MM.1S (cell line): ENCODE measurements around the gene SHROOM3.

Experiments
- DNase-seq: peaks from one replicate; pipeline ENCODE4 v3.0.0-alpha.2; 2015
- H2AFZ ChIP-seq: fragments of 300-600 bp; sonication (generic); 2 replicates; pipeline ENCODE4 v1.6.0; 2016; ENCODE audit warnings: antibody characterized with exemption, low read length
- H3F3A ChIP-seq: fragments of 300-600 bp; sonication (generic); 2 replicates; pipeline ENCODE4 v1.6.1; 2016; ENCODE audit warnings: mild to moderate bottlenecking, antibody characterized with exemption, low read length, moderate library complexity, mixed read lengths; ENCODE audit not compliant: insufficient read depth
- H3K27ac ChIP-seq: fragments of 300-600 bp; sonication (generic); 2 replicates; pipeline ENCODE4 v1.5.1; 2016; ENCODE audit warnings: mild to moderate bottlenecking, low read length
- H3K27me3 ChIP-seq: fragments of 300-600 bp; sonication (generic); replicated peaks from 2 replicates; pipeline ENCODE4 v1.6.0; 2016; ENCODE audit warnings: low read length; ENCODE audit not compliant: insufficient read depth
- H3K36me3 ChIP-seq: fragments of 300-600 bp; sonication (generic); replicated peaks from 2 replicates; pipeline ENCODE4 v1.6.1; 2016; ENCODE audit warnings: mild to moderate bottlenecking, low read length, mixed read lengths; ENCODE audit not compliant: insufficient read depth
- H3K4me1 ChIP-seq: fragments of 300-600 bp; sonication (generic); 2 replicates; pipeline ENCODE4 v1.6.1; 2016; ENCODE audit warnings: low read length, mixed read lengths
- H3K4me2 ChIP-seq: fragments of 300-600 bp; sonication (generic); 2 replicates; pipeline ENCODE4 v1.6.0; 2016; ENCODE audit warnings: low read depth, low read length
- H3K4me3 ChIP-seq: fragments of 300-600 bp; sonication (generic); 2 replicates; pipeline ENCODE4 v1.5.1; 2016; ENCODE audit warnings: low read length, mixed read lengths
- H3K79me2 ChIP-seq: fragments of 300-600 bp; sonication (generic); 2 replicates; pipeline ENCODE4 v1.6.1; 2016; ENCODE audit warnings: mixed run types, low read length, mixed read lengths
- H3K9ac ChIP-seq: fragments of 300-600 bp; sonication (generic); 2 replicates; pipeline ENCODE4 v1.6.1; 2016; ENCODE audit warnings: low read length, mixed read lengths
- H3K9me2 ChIP-seq: fragments of 300-600 bp; sonication (generic); replicated peaks from 2 replicates; pipeline ENCODE4 v1.6.1; 2016; ENCODE audit warnings: mild to moderate bottlenecking, low read length, mixed read lengths; ENCODE audit not compliant: insufficient read depth
- H3K9me3 ChIP-seq: fragments of 300-600 bp; sonication (generic); replicated peaks from 2 replicates; pipeline ENCODE4 v1.6.1; 2016; ENCODE audit warnings: mild to moderate bottlenecking, low read length, mixed read lengths; ENCODE audit not compliant: insufficient read depth
- H4K20me1 ChIP-seq: fragments of 300-600 bp; sonication (generic); 2 replicates; pipeline ENCODE4 v1.6.1; 2016; ENCODE audit warnings: mild to moderate bottlenecking, low read length, moderate library complexity, mixed read lengths; ENCODE audit not compliant: insufficient read depth
- EZH2 ChIP-seq: fragments of 300-600 bp; sonication (generic); optimal IDR thresholded peaks from 2 replicates; pipeline ENCODE3; 2017; ENCODE audit warnings: low read depth, mild to moderate bottlenecking, antibody characterized with exemption, low read length, mixed read lengths
- EZH2phosphoT487 ChIP-seq: fragments of 300-600 bp; sonication (generic); IDR thresholded peaks from 2 replicates; pipeline ENCODE4 v1.6.1; 2018; ENCODE audit warnings: antibody characterized with exemption, low read length
- TF ChIP-seq, protein P1 (sequence below): fragments of 300-600 bp; sonication (generic); IDR thresholded peaks from 2 replicates; pipeline ENCODE4 v1.5.1; 2016; ENCODE audit warnings: antibody characterized with exemption, low read length, mixed read lengths

The SHROOM3 gene

DNA sequence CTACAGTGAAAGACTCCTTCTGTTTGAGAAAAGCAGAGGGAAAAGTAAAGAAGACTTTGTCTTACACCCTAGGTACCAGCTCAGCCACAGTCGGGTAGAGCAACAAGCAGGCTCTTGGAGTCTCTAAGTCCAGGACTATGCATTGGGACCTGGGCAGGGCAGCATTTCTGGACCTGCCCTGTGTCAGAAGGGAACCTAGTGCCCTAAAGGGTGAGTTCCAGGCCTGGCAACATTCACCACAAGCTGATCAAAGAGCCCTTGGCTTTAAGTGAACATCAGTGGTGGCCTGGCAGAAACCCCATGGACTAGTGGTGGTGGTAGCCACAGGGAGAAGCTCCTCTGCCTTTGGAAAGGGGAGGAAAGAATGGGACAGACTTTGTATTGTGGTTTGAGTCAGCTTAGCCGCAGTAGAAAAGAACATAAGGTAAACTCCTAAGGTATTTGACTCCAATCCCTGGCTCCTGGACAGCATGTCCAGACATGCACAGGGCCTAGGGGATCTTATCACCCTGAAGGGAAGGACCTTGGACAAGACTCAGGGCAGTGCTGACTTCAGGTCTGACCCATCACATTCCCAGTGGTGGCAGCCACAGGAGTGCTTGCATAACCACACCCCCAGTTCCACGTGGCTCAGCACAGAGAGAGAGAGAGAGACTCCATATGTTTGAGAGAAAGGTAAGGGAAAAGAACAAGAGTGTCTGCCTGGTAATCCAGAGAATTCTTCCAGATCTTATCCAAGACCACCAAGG lies 46.7 kb upstream of the SHROOM3 start:
- Histone ChIP-seq H3K9ac (no peak overlapping the region), H2AFZ (no peak overlapping the region)

DNA sequence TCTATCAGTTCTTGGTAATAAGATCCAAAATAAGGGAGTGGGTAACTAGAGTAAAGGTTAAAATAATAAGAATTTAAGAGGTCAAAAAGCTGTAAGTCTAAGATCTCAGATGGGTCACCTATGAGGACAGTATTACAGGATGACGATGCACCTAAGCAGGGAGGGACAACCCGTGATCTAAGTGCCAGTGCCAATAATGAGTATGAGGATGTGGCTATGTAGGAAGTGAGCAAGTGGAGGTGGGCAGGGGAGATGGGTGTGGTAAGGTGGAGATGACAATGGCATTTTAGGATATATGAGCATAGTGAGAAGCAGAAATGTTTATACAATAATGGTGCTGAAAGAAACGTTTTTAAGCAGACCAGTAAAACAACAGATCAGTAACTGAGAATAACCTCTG lies 33.4 kb upstream of the SHROOM3 start:
- no peaks in the 10 kb centered on the region for H3K9me2 ChIP-seq
- H2AFZ ChIP-seq: no peak overlapping the region
- H3K4me3 ChIP-seq: no peak overlapping the region

More for the DNA sequence above, 46.7 kb upstream of the SHROOM3 start:
- no peaks in the 10 kb centered on the region for H3F3A ChIP-seq
- no peaks in the 10 kb centered on the region for H4K20me1 ChIP-seq
- no peak for DNase-seq
- H3K27ac ChIP-seq: no peak overlapping the region
- no peaks in the 10 kb centered on the region for H3K36me3 ChIP-seq
- no peaks in the 10 kb centered on the region for H3K9me3 ChIP-seq
- TF ChIP-seq, protein P1, sequence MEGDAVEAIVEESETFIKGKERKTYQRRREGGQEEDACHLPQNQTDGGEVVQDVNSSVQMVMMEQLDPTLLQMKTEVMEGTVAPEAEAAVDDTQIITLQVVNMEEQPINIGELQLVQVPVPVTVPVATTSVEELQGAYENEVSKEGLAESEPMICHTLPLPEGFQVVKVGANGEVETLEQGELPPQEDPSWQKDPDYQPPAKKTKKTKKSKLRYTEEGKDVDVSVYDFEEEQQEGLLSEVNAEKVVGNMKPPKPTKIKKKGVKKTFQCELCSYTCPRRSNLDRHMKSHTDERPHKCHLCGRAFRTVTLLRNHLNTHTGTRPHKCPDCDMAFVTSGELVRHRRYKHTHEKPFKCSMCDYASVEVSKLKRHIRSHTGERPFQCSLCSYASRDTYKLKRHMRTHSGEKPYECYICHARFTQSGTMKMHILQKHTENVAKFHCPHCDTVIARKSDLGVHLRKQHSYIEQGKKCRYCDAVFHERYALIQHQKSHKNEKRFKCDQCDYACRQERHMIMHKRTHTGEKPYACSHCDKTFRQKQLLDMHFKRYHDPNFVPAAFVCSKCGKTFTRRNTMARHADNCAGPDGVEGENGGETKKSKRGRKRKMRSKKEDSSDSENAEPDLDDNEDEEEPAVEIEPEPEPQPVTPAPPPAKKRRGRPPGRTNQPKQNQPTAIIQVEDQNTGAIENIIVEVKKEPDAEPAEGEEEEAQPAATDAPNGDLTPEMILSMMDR: no peak
- H3K4me2 ChIP-seq: no peak overlapping the region
- no peaks in the 10 kb centered on the region for H3K27me3 ChIP-seq
- no peaks in the 10 kb centered on the region for H3K9me2 ChIP-seq
- no peaks in the 10 kb centered on the region for H3K79me2 ChIP-seq
- no peak overlapping the region for H3K4me3 ChIP-seq
- peaks cover under 1% of the 10 kb centered on the region; the same call in 1 of the 2 replicates for H3K4me1 ChIP-seq

DNA sequence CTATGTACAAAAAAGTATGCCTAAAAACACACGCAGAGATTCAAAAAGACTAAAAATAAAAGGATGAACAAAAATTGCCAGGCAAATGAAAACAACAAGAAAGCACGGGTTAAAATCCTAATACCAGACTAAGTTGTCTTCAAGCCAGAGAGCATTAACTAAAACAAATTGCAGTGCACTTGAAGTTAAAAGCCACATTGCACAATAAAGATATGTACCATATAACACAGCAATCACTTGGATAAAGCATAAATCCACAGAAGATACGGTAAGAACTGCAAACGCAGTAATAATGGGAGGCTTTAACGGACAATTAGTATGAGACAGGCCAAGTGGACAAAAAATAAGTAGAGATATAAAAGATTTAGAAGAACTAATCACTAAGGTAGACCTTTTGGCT lies 28.9 kb upstream of the SHROOM3 start:
- no peaks in the 10 kb centered on the region for H3K9me3 ChIP-seq
- H3K4me2 ChIP-seq: no peak overlapping the region
- no peaks in the 10 kb centered on the region for H3K9me2 ChIP-seq
- H3K79me2 ChIP-seq: no peaks in the 10 kb centered on the region
- no peak overlapping the region for H3K4me3 ChIP-seq
- DNase-seq: no peak
- TF ChIP-seq EZH2 (no peak), EZH2phosphoT487 (no peak)
- TF ChIP-seq, protein P1: no peak
- no peaks in the 10 kb centered on the region for H4K20me1 ChIP-seq
- H3K9ac ChIP-seq: no peak overlapping the region
- H3K27ac ChIP-seq: no peak overlapping the region
- no peak overlapping the region for H2AFZ ChIP-seq
- H3F3A ChIP-seq: no peaks in the 10 kb centered on the region
- no peaks in the 10 kb centered on the region for H3K36me3 ChIP-seq
- no peaks in the 10 kb centered on the region for H3K27me3 ChIP-seq
- H3K4me1 ChIP-seq: no peaks in the 10 kb centered on the region

More for the DNA sequence above, 33.4 kb upstream of the SHROOM3 start:
- H3K9ac ChIP-seq: no peak overlapping the region
- no peaks in the 10 kb centered on the region for H4K20me1 ChIP-seq
- H3K4me1 ChIP-seq: no peaks in the 10 kb centered on the region
- TF ChIP-seq EZH2: no peak
- no peak for TF ChIP-seq EZH2phosphoT487
- TF ChIP-seq, protein P1: no peak
- H3K4me2 ChIP-seq: no peak overlapping the region
- DNase-seq: no peak
- no peaks in the 10 kb centered on the region for H3K27me3 ChIP-seq
- no peaks in the 10 kb centered on the region for H3K36me3 ChIP-seq
- no peaks in the 10 kb centered on the region for H3F3A ChIP-seq
- no peaks in the 10 kb centered on the region for H3K9me3 ChIP-seq
- H3K27ac ChIP-seq: no peak overlapping the region
- no peaks in the 10 kb centered on the region for H3K79me2 ChIP-seq
